Epithelial cell of proximal tubule (primary cell): Measurements from ENCODE around the gene SCN8A. TPM values are rescaled to one million over a fixed set of nuclear protein-coding genes. Genes with fewer than 3 reads are reported as not detected.
A peak's percentile ranks its signal among the peaks of the same experiment; 100 is the strongest.
"Not testable (repeated sequence)": the region's sequence is repeated elsewhere in the genome, so short reads cannot be mapped to it uniquely, and the experiment has no call there.

Source experiments
- DNase-seq: peaks from one replicate; pipeline ENCODE4 v3.0.0-alpha.2; 2011; ENCODE audit warnings: low read depth
- H3K4me3 ChIP-seq: 2 replicates; pipeline ENCODE4 v1.5.1; 2011; ENCODE audit warnings: low read depth, mild to moderate bottlenecking, low read length
- CTCF ChIP-seq: conservative IDR thresholded peaks from 2 replicates; pipeline ENCODE4 v1.5.1; 2012; ENCODE audit warnings: low read depth, mild to moderate bottlenecking, low read length
- total RNA-seq: library from RNA; depleted of rRNA; stranded (reverse); fragments of >200 nt; gene quantifications from 2 replicates; pipeline ENCODE4 v1.2.3, GENCODE V29; 2015

Gene SCN8A
- total RNA-seq, 1 donor from 2014 or later, result 0.86 TPM

GRCh38 chr12:51785906-51786305 lies 194.9 kb downstream of the SCN8A start:
- no peak overlapping the region for H3K4me3 ChIP-seq
- no peak for DNase-seq
- TF ChIP-seq CTCF, result no peak

GRCh38 chr12:51788876-51789275 lies 197.8 kb downstream of the SCN8A start:
- peak; percentile 25 for DNase-seq
- TF ChIP-seq CTCF, result no peak
- no peak overlapping the region for H3K4me3 ChIP-seq

- TF ChIP-seq CTCF, result no peak
- no peak for DNase-seq
- H3K4me3 ChIP-seq, result no peak overlapping the region
These were observed 201.4 kb downstream of the SCN8A start for GRCh38 chr12:51792417-51792816.

- TF ChIP-seq CTCF, result no peak
- no peak overlapping the region for H3K4me3 ChIP-seq
- DNase-seq, result no peak
These were observed 202.2 kb downstream of the SCN8A start for GRCh38 chr12:51793201-51793600.

GRCh38 chr12:51797301-51797700 lies 206.3 kb downstream of the SCN8A start:
- no peak for DNase-seq
- H3K4me3 ChIP-seq, result no peak overlapping the region
- no peak for TF ChIP-seq CTCF

- DNase-seq, H3K4me3 ChIP-seq: not testable (repeated sequence)
These were observed 207.0 kb downstream of the SCN8A start for GRCh38 chr12:51798051-51798450.

GRCh38 chr12:51798501-51798900 lies 207.5 kb downstream of the SCN8A start:
- no peak for TF ChIP-seq CTCF
- DNase-seq, result peak; percentile 16
- H3K4me3 ChIP-seq, result no peak overlapping the region

- H3K4me3 ChIP-seq, result no peak overlapping the region
- no peak for DNase-seq
- no peak for TF ChIP-seq CTCF
These were observed 210.0 kb downstream of the SCN8A start for GRCh38 chr12:51801027-51801426.
